HEK293 (cell line): ENCODE data around the gene KIRREL3.

Experiments used
- CTCF ChIA-PET: fragments of 350-600 bp; formaldehyde crosslinking; extraction: SDS; loops from one replicate; lab custom pipeline; 2021; ENCODE audit warnings: antibody characterized with exemption; lab: Yijun Ruan, JAX
- POLR2A ChIA-PET: fragments of 300-600 bp; formaldehyde crosslinking; extraction: SDS; loops from one replicate; lab custom pipeline; 2020; ENCODE audit warnings: antibody characterized with exemption, inconsistent platforms; lab: Yijun Ruan, JAX
- H3K27ac ChIP-seq: fragments of 200-500 bp; sonication (Bioruptor generic); 2 replicates; pipeline ENCODE4 v1.5.1; 2014; ENCODE audit warnings: low read depth, low read length, control low read depth, inconsistent platforms; ENCODE audit errors: extremely low read depth
- H3K36me3 ChIP-seq, 2 experiments: fragments of 200-500 bp in 1 of 2; sonication (Bioruptor generic) in 1 of 2; 1 replicate in 1 of 2; 2 replicates in 1 of 2; pipeline ENCODE4 v1.5.1; 2014 to 2017; ENCODE audit warnings: inconsistent platforms in 2 of 2, low read length in 2 of 2; ENCODE audit not compliant: control insufficient read depth in 2 of 2, insufficient read depth in 1 of 2
- H3K4me1 ChIP-seq: fragments of 200-500 bp; sonication (Bioruptor generic); 2 replicates; pipeline ENCODE4 v1.5.1; 2014; ENCODE audit warnings: mild to moderate bottlenecking, low read length, inconsistent platforms; ENCODE audit not compliant: control insufficient read depth, insufficient read depth
- H3K4me3 ChIP-seq: 2 replicates; pipeline ENCODE4 v1.5.1; 2011; ENCODE audit warnings: low read depth, mild to moderate bottlenecking, control low read depth, low read length, moderate library complexity
- H3K9me3 ChIP-seq: fragments of 200-500 bp; sonication (Bioruptor generic); 2 replicates; pipeline ENCODE4 v1.5.1; 2014; ENCODE audit warnings: low read depth, low read length, inconsistent platforms; ENCODE audit not compliant: control insufficient read depth, insufficient read depth
- GFI1B ChIP-seq: fragments of 450-650 bp; formaldehyde crosslinking; IDR thresholded peaks from 2 replicates; pipeline ENCODE4 v1.5.1; 2016; ENCODE audit warnings: missing biosample characterization, missing genetic modification characterization
- GLI2 ChIP-seq: fragments of 450-650 bp; formaldehyde crosslinking; IDR thresholded peaks from 2 replicates; pipeline ENCODE4; 2017; ENCODE audit warnings: missing biosample characterization, missing genetic modification characterization, low read depth, borderline replicate concordance
- HIC1 ChIP-seq: fragments of 450-650 bp; formaldehyde crosslinking; IDR thresholded peaks from 2 replicates; pipeline ENCODE4 v1.5.1; 2016; ENCODE audit warnings: missing biosample characterization, missing genetic modification characterization
- KLF7 ChIP-seq: fragments of 450-650 bp; formaldehyde crosslinking; IDR thresholded peaks from 2 replicates; pipeline ENCODE4 v1.5.1; 2016; ENCODE audit warnings: missing biosample characterization, missing genetic modification characterization, borderline replicate concordance
- MYNN ChIP-seq: fragments of 450-650 bp; formaldehyde crosslinking; IDR thresholded peaks from 2 replicates; pipeline ENCODE4 v1.5.1; 2016; ENCODE audit warnings: missing biosample characterization, missing genetic modification characterization, borderline replicate concordance
- OSR2 ChIP-seq: fragments of 450-650 bp; formaldehyde crosslinking; IDR thresholded peaks from 2 replicates; pipeline ENCODE4 v1.5.1; 2016; ENCODE audit warnings: missing biosample characterization, missing genetic modification characterization
- PBX3 ChIP-seq: sonication (generic); formaldehyde crosslinking; IDR thresholded peaks from 2 replicates; pipeline ENCODE4 v1.8.1; 2022; ENCODE audit warnings: mild to moderate bottlenecking, moderate library complexity, missing genetic modification reagents
- SALL2 ChIP-seq: fragments of 450-650 bp; formaldehyde crosslinking; IDR thresholded peaks from 2 replicates; pipeline ENCODE4 v1.5.0; 2017; ENCODE audit warnings: missing biosample characterization, mild to moderate bottlenecking, missing genetic modification characterization, borderline replicate concordance
- SETDB1 ChIP-seq: IDR thresholded peaks from one replicate; pipeline ENCODE4 v1.6.1; 2017; ENCODE audit warnings: mild to moderate bottlenecking, low read length, moderate library complexity, mixed read lengths; ENCODE audit not compliant: insufficient read length
- SP7 ChIP-seq: fragments of 450-650 bp; formaldehyde crosslinking; IDR thresholded peaks from 2 replicates; pipeline ENCODE4 v1.5.1; 2016; ENCODE audit warnings: missing biosample characterization, missing genetic modification characterization
- ZBTB1 ChIP-seq: fragments of 450-650 bp; formaldehyde crosslinking; IDR thresholded peaks from 2 replicates; pipeline ENCODE4 v1.5.1; 2016; ENCODE audit warnings: missing biosample characterization, missing genetic modification characterization
- ZBTB48 ChIP-seq: fragments of 450-650 bp; formaldehyde crosslinking; IDR thresholded peaks from 2 replicates; pipeline ENCODE4 v1.5.1; 2016; ENCODE audit warnings: missing biosample characterization, missing genetic modification characterization
- ZFP3 ChIP-seq: fragments of 450-650 bp; formaldehyde crosslinking; IDR thresholded peaks from 2 replicates; pipeline ENCODE4 v1.5.1; 2016; ENCODE audit warnings: low read depth, missing biosample characterization, missing genetic modification characterization
- ZIC2 ChIP-seq: fragments of 450-650 bp; formaldehyde crosslinking; IDR thresholded peaks from 2 replicates; pipeline ENCODE4 v1.5.1; 2016; ENCODE audit warnings: missing biosample characterization, missing genetic modification characterization
- ZNF114 ChIP-seq: fragments of 450-650 bp; formaldehyde crosslinking; IDR thresholded peaks from 2 replicates; pipeline ENCODE4 v1.5.0; 2017; ENCODE audit warnings: missing biosample characterization, missing genetic modification characterization
- ZNF214 ChIP-seq: fragments of 450-650 bp; formaldehyde crosslinking; IDR thresholded peaks from 2 replicates; pipeline ENCODE4 v1.5.1; 2017; ENCODE audit warnings: missing biosample characterization, mild to moderate bottlenecking, missing genetic modification characterization, borderline replicate concordance
- ZNF311 ChIP-seq: fragments of 450-650 bp; formaldehyde crosslinking; IDR thresholded peaks from 2 replicates; pipeline ENCODE4 v1.5.1; 2017; ENCODE audit warnings: missing biosample characterization, missing genetic modification characterization, borderline replicate concordance
- ZNF394 ChIP-seq: fragments of 450-650 bp; formaldehyde crosslinking; IDR thresholded peaks from 2 replicates; pipeline ENCODE4 v1.5.1; 2016; ENCODE audit warnings: missing biosample characterization, missing genetic modification characterization, mild to moderate bottlenecking, moderate library complexity, borderline replicate concordance
- ZNF404 ChIP-seq: fragments of 450-650 bp; formaldehyde crosslinking; IDR thresholded peaks from 2 replicates; pipeline ENCODE4 v1.5.1; 2017; ENCODE audit warnings: missing biosample characterization, missing genetic modification characterization
- ZNF530 ChIP-seq: fragments of 450-650 bp; formaldehyde crosslinking; IDR thresholded peaks from 2 replicates; pipeline ENCODE4 v1.5.1; 2016; ENCODE audit warnings: low read depth, missing biosample characterization, missing genetic modification characterization
- ZNF670 ChIP-seq: fragments of 450-650 bp; formaldehyde crosslinking; IDR thresholded peaks from 2 replicates; pipeline ENCODE4 v1.5.1; 2016; ENCODE audit warnings: missing biosample characterization, missing genetic modification characterization, low read depth
- ZNF785 ChIP-seq: fragments of 450-650 bp; formaldehyde crosslinking; IDR thresholded peaks from 2 replicates; pipeline ENCODE4 v1.5.1; 2016; ENCODE audit warnings: missing biosample characterization, missing genetic modification characterization
- ZNF791 ChIP-seq: fragments of 450-650 bp; formaldehyde crosslinking; IDR thresholded peaks from 2 replicates; pipeline ENCODE4 v1.5.1; 2016; ENCODE audit warnings: missing biosample characterization, missing genetic modification characterization
- ZNF837 ChIP-seq: fragments of 450-650 bp; formaldehyde crosslinking; IDR thresholded peaks from 2 replicates; pipeline ENCODE4 v1.5.1; 2016; ENCODE audit warnings: missing biosample characterization, missing genetic modification characterization
- ZSCAN30 ChIP-seq: fragments of 450-650 bp; IDR thresholded peaks from 2 replicates; pipeline ENCODE4 v1.5.1; 2018; ENCODE audit warnings: missing biosample characterization, mild to moderate bottlenecking, missing genetic modification characterization, moderate library complexity
- ZSCAN4 ChIP-seq: fragments of 450-650 bp; formaldehyde crosslinking; IDR thresholded peaks from 2 replicates; pipeline ENCODE4 v1.5.1; 2017; ENCODE audit warnings: missing biosample characterization, missing genetic modification characterization
- ZXDB ChIP-seq: fragments of 450-650 bp; formaldehyde crosslinking; IDR thresholded peaks from 2 replicates; pipeline ENCODE4 v1.5.1; 2016; ENCODE audit warnings: missing biosample characterization, missing genetic modification characterization
- TF ChIP-seq, protein P1 (sequence below): fragments of 450-650 bp; formaldehyde crosslinking; optimal IDR thresholded peaks from 2 replicates; pipeline ENCODE3; 2016; ENCODE audit warnings: missing biosample characterization, mild to moderate bottlenecking, missing genetic modification characterization
- TF ChIP-seq, protein P2 (sequence below): fragments of 450-650 bp; formaldehyde crosslinking; IDR thresholded peaks from 2 replicates; pipeline ENCODE4 v1.5.1; 2017; ENCODE audit warnings: missing biosample characterization, missing genetic modification characterization

Gene KIRREL3

DNA sequence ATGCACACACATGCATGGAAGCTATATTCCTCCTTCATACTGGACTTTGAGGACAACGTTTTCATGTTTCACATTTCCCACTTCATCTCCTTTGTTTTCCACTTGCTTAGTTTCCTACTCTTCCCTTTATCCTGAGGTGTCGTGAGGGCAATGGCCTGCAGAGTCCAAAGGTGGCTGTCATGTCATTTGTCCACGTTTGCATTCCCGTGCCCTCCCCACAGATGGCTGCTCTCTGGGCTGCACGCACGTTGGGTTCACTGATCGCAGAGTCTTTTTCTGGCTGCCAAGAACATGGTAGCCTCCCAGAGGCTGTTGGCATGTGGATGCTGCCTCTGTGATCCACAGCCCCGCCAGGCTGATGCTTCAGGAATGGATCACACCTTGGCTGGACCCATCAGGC is 389.1 kb downstream of the KIRREL3 start:
- CTCF ChIA-PET: interaction anchor here (0.9 kb wide), 2 partner anchors 10 to 378 kb away, joined by 3 to 4 read pairs; no protein-coding TSS in a partner anchor
- Histone ChIP-seq H3K4me3 (no peak overlapping the region), H3K27ac (no peak overlapping the region), H3K9me3 (no peaks in the 10 kb centered on the region), H3K4me1 (no peaks in the 10 kb centered on the region)
- POLR2A ChIA-PET: no interaction called here
- no peak for TF ChIP-seq PBX3
- TF ChIP-seq OSR2 (tag by site-specific recombination): no peak
- no peak for TF ChIP-seq KLF7 (tag by site-specific recombination)
- TF ChIP-seq SALL2: no peak
- TF ChIP-seq SETDB1: no peak
- TF ChIP-seq, protein P1, sequence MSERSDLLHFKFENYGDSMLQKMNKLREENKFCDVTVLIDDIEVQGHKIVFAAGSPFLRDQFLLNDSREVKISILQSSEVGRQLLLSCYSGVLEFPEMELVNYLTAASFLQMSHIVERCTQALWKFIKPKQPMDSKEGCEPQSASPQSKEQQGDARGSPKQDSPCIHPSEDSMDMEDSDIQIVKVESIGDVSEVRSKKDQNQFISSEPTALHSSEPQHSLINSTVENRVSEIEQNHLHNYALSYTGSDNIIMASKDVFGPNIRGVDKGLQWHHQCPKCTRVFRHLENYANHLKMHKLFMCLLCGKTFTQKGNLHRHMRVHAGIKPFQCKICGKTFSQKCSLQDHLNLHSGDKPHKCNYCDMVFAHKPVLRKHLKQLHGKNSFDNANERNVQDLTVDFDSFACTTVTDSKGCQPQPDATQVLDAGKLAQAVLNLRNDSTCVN (tag by site-specific recombination): no peak
- no peak for TF ChIP-seq ZNF791 (tag by site-specific recombination)
- TF ChIP-seq ZIC2: no peak
- no peak for TF ChIP-seq ZNF114 (tag by site-specific recombination)
- no peak for TF ChIP-seq GLI2 (tag by site-specific recombination)
- TF ChIP-seq, protein P2, sequence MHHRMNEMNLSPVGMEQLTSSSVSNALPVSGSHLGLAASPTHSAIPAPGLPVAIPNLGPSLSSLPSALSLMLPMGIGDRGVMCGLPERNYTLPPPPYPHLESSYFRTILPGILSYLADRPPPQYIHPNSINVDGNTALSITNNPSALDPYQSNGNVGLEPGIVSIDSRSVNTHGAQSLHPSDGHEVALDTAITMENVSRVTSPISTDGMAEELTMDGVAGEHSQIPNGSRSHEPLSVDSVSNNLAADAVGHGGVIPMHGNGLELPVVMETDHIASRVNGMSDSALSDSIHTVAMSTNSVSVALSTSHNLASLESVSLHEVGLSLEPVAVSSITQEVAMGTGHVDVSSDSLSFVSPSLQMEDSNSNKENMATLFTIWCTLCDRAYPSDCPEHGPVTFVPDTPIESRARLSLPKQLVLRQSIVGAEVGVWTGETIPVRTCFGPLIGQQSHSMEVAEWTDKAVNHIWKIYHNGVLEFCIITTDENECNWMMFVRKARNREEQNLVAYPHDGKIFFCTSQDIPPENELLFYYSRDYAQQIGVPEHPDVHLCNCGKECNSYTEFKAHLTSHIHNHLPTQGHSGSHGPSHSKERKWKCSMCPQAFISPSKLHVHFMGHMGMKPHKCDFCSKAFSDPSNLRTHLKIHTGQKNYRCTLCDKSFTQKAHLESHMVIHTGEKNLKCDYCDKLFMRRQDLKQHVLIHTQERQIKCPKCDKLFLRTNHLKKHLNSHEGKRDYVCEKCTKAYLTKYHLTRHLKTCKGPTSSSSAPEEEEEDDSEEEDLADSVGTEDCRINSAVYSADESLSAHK (tag by site-specific recombination): no peak
- no peak for TF ChIP-seq ZNF394 (tag by site-specific recombination)
- TF ChIP-seq ZNF837 (tag by site-specific recombination): no peak
- TF ChIP-seq, all 188 proteins: peak for 0
- H3K36me3 ChIP-seq: no peaks in the 10 kb centered on the region

DNA sequence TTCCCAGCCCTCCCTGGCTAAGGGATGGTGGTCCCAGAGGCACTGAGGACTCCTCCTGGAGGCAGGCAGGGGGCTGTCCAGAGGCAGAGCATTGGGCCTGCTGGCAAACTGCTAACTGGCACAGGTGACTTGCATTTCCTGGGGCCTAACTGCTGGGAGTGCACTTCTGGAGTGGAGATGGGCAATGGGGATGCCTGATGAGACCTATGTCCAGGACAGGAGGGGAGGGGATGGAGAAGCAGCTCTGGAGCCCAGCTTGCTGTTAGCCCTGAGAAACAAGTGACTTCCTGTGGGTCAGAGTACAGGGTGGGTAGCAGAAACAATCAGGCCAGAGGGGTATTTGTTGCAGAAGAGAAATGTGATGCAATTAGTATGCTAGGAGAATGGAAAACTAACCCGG is 391.9 kb downstream of the KIRREL3 start:
- no peaks in the 10 kb centered on the region for H3K4me1 ChIP-seq
- no peaks in the 10 kb centered on the region for H3K9me3 ChIP-seq
- H3K36me3 ChIP-seq: no peaks in the 10 kb centered on the region
- no peak overlapping the region for H3K4me3 ChIP-seq
- CTCF ChIA-PET: interaction anchor here (0.5 to 3.8 kb wide), 7 partner anchors 16 to 1668 kb away, joined by 3 to 44 read pairs (median 5); no protein-coding TSS in a partner anchor
- TF ChIP-seq MYNN (no peak), ZXDB (tag by site-specific recombination) (no peak), ZSCAN4 (tag by site-specific recombination) (no peak), ZNF311 (tag by site-specific recombination) (no peak), ZNF530 (tag by site-specific recombination) (no peak), ZBTB1 (tag by site-specific recombination) (no peak), HIC1 (tag by site-specific recombination) (no peak), ZNF785 (tag by site-specific recombination) (no peak), ZNF670 (tag by site-specific recombination) (no peak), ZSCAN30 (no peak), KLF7 (tag by site-specific recombination) (no peak), ZNF404 (no peak), GFI1B (no peak), SP7 (no peak), ZBTB48 (tag by site-specific recombination) (no peak), ZFP3 (tag by site-specific recombination) (no peak), ZNF214 (no peak)
- no peak overlapping the region for H3K27ac ChIP-seq
- POLR2A ChIA-PET: no interaction called here
